GM23248 (cell line): ENCODE data around the gene MXRA8.
"Not testable (repeated sequence)": the region's sequence is repeated elsewhere in the genome, so short reads cannot be mapped to it uniquely, and the experiment has no call there.

ENCODE experiments used
- EZH2 ChIP-seq: fragments of 200-600 bp; sonication (generic); IDR thresholded peaks from 2 replicates; pipeline ENCODE4 v1.6.1; 2018; ENCODE audit warnings: antibody characterized with exemption, mild to moderate bottlenecking; ENCODE audit not compliant: insufficient read depth, poor library complexity, severe bottlenecking
- EZH2phosphoT487 ChIP-seq: fragments of 200-600 bp; sonication (generic); IDR thresholded peaks from 2 replicates; pipeline ENCODE4 v1.6.1; 2018; ENCODE audit warnings: antibody characterized with exemption, moderate library complexity, mild to moderate bottlenecking, low read depth; ENCODE audit not compliant: insufficient read depth

DNA sequence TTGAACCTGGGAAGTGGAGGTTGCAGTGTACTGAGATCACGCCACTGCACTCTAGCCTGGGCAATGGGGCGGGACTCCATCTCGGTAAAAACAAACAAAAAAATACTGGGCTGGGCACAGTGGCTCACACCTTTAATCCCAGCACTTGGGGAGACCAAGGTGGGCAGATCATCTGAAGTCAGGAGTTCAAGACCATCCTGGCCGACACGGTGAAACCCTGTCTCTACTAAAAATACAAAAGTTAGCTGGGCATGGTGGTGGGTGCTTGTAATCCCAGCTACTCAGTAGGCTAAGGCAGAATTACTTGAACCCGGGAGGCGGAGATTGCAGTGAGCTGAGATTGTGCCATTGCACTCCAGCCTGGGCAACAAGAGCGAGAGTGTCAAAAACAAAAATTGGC lies 42.2 kb downstream of the MXRA8 start:
- not testable (repeated sequence) for TF ChIP-seq EZH2phosphoT487, EZH2
